ENCODE results near the gene BCL3.
A peak's percentile ranks its signal among the peaks of the same experiment; 100 is the strongest.
"Not testable (repeated sequence)": the region's sequence is repeated elsewhere in the genome, so short reads cannot be mapped to it uniquely, and the experiment has no call there.

Gene BCL3

DNA sequence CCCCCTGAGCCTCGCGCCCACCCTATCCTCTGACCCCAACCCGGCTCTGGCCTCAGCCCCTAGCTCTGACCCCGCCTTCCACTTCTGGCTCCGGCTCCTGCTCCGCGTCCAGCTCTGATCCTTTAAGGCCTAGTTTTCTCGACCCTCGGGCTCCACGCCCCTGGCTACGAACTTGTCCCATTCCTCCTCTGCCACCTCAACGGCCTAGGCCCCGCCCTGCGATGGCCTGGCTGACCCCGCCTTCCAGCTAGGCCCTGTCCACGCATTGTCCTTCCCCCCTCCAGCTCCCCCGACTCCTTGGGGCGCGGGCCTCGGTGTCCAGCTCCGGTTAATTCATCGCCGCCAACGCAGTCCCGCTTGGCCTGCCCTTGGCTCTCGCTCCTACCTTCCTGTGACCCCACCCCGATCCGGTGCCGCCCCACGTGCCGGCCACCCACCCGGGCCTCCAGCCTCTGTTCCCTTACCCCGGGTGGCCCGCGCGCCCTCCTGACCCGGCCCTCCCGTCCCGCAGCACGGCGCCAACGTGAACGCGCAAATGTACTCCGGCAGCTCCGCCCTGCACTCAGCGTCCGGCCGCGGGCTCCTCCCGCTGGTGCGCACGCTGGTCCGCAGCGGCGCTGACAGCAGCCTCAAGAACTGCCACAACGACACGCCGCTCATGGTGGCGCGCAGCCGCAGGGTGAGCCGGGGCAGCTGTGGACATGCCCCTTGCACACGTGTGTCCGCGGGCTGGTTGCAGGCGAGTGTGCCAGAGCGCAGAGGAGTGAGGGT is 9.4 kb downstream of the BCL3 start:
- DNase-seq (ENCODE audit: low read depth): no peak

DNA sequence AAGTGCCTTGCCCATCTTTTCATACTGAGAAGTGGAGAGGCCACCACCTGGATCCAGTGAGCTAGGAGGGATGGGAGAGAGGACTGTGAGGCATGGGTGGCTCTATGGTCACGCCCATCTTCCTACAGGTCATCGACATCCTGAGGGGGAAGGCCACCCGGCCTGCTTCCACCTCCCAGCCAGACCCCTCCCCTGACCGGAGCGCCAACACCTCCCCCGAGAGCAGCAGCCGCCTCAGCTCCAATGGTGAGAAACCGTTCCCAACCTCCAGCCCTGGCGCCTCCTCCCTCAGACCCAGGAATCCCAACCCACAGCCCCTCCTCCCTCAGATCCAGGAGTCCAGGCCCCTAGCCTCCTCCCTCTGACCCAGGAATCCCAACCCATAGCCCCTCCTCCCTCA is 10.1 kb downstream of the BCL3 start:
- DNase-seq (ENCODE audit: low read depth): no peak

DNA sequence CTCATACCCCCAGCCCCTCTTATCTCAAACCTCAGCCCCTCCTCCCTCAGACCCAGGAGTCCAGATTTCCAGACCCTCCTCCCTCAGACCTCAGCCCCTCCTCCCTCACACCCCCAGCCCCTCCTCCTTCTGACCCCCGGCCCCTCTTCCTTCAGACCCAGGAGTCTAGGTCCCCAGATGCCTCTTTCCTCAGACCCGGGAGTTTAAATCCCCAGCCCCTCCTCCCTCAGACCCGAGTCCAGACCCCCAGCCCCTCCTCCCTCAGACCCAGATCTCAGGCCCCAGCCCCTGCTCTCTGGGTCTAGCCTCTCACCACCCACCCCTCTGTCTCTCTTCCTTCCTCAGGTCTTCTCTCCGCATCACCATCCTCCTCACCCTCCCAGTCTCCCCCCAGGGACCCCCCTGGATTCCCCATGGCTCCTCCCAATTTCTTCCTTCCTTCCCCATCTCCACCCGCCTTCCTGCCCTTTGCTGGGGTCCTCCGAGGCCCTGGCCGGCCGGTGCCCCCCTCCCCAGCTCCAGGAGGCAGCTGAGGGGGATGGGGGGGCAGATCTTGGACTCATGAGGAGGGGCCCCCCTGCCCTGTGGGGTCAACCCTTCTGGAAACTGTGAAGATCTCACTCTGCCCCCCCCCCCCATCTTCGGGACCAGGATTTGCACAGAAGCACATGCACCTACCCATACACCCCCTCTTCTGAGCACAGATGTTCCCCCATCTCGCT is 10.7 kb downstream of the BCL3 start:
- no peak for DNase-seq (ENCODE audit: low read depth)

- DNase-seq (ENCODE audit: low read depth): no peak
Measured at GRCh38 chr19:44762038-44762437, 13.5 kb downstream of the BCL3 start.

DNA sequence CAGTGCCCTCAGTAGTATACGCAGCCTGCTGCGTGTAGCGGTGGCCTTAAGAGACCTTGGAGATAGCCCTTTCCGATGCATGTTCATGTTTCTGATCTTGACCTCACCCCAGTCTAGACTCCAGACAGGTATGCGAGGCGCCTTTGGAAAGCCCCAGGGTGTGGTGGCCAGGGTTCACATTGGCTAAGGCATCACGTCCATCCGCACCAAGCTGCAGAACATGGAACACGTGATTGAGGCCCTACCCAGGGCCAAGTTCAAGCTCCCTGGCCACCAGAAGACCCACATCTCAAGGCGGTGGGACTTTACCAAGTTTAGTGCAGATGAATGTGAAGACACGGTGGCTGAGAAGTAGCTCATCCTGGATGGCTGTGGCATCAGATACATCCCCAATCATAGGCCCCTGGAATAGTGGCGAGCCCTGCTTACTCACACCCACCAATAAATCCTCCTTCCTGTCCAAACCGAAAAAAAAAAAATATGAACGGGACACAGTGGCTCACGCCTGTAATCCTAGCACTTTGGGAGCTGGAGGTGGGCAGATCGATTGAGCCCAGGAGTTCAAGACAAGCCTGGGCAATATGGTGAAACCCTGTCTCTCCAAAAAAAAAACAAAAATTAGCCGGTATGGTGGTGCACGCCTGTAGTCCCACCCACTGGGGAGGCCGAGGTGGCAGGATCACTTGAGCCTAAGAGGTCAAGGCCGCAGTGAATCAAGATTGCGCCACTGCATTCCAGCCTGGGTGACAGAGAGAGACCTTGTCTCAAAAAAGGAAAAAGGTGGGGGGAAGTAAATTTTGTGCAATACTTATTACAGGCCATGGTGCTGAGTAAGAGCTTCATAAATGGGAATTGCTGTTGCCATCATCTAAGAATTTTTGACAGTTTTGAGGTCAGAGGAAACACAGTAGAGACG is 16.8 kb downstream of the BCL3 start:
- DNase-seq (ENCODE audit: low read depth): no peak

- no peak for DNase-seq (ENCODE audit: low read depth)
Measured at GRCh38 chr19:44765949-44766335, 17.4 kb downstream of the BCL3 start.

DNA sequence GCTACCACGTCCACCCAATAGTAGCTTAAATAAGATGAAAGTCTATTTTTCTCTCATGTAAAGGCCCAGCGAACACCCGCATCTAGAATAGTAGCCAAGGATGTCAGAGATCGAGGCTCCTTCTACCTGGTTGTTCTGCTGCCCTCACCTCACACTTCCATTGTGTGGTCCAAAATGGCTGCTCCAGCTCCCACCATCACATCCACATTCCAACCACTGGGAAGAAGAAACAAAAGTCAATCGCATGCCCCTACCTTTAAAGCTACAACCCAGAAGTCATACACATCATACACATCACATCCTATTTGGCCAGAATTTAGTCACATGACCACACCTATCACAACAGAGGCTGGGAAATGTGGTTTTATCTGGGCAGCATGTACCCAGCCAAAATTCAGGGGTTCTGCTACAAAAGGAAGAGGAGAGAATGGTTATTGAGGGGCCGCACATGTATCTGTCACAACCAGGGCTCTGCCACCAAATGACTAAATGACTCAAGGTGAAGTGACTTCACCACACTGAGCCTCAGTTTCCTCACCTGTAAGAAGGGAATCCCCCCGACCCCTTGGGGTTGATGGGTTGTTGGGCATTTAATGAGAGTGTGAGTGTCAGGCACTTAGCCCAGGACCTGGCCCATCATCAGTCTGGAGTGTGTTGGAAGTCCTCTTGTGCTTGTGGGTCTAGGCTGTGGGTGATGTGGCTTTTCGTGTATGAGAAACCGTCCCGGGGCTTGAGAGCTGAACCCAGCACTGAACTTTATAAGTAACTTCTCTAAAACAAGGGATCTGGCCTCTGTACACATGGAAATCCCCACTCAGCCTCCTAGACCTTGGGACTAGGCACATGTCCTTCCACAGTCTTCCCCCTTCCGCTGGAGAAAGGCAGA is 19.0 kb downstream of the BCL3 start:
- no peak for DNase-seq (ENCODE audit: low read depth)

- peak; percentile 94 for DNase-seq (ENCODE audit: low read depth)
Measured at GRCh38 chr19:44770550-44771257, 22.2 kb downstream of the BCL3 start.

GRCh38 chr19:44772144-44772543 is 23.6 kb downstream of the BCL3 start:
- not testable (repeated sequence) for DNase-seq (ENCODE audit: low read depth)

- no peak for DNase-seq (ENCODE audit: low read depth)
Measured at GRCh38 chr19:44772959-44773358, 24.5 kb downstream of the BCL3 start.

GRCh38 chr19:44775676-44776240 is 27.2 kb downstream of the BCL3 start:
- no peak for DNase-seq (ENCODE audit: low read depth)

GRCh38 chr19:44776402-44777096 is 28.0 kb downstream of the BCL3 start:
- no peak for DNase-seq (ENCODE audit: low read depth)

DNA sequence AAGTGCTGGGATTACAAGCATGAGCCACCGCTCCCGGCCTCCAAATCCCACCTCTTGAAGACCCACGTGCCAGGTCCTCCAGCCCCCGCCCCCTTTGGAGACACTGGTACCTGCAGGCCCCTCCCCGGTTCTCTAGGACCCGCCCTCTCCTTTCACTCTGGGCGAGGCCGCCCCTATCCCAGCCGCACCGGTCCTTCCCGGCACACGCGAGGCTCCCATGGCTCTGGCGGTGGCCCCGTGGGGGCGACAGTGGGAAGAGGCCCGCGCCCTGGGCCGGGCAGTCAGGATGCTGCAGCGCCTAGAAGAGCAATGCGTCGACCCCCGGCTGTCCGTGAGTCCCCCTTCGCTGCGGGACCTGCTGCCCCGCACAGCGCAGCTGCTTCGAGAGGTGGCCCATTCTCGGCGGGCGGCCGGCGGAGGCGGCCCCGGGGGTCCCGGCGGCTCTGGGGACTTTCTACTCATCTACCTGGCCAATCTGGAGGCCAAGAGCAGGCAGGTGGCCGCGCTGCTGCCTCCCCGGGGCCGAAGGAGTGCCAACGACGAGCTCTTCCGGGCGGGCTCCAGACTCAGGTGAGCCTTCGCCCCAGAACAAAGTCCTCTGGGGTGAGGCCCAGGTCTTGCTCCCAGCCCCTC is 29.3 kb downstream of the BCL3 start, which contains the start of gene CBLC:
CBLC (plus strand) TSS at position 176 of the 633 bp plus-strand sequence; CDS start at position 218, 42 bp downstream.
- DNase-seq (ENCODE audit: low read depth): no peak

DNA sequence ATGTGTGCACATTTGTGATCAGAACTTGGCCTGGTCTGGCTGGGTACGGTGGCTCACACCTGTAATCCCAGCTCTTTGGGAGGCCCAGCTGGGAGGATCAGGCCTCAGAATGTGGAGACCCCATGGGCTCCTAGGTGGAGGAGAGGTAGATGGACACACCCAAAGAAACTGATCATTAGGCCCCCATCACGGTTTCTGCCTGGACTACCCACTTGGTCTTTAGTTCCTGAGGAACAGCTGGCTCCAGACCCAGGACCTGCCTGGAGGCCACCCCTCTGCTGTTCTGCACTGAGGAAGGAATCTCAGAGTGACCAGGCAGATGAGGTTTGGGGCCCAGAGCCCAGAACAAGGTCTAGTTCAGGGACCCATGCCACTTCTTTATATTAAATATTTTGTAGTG is 30.6 kb downstream of the BCL3 start:
- no peak for DNase-seq (ENCODE audit: low read depth)

- not testable (repeated sequence) for DNase-seq (ENCODE audit: low read depth)
Measured at GRCh38 chr19:44781694-44782093, 33.2 kb downstream of the BCL3 start.

DNA sequence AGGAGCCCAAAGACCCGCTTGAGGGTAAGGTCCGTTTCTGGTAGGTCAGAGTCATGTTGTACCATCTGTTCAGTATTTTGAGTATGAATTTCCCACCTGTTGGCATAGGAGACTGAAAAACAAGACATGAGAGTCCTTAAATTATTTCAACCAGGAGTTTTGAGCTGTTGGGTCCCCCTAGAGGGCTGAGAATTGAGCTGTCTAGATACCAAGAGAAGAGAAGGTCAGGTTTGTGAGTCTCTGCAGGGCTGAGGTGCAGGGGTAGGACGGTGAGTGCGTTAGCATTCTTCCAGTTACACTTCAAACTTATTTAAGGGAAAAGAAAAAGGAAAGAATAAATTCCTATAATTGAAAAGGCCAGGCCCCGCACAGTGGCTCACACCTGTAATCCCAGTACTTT is 34.2 kb downstream of the BCL3 start:
- no peak for DNase-seq (ENCODE audit: low read depth)

GRCh38 chr19:44783545-44783944 is 35.0 kb downstream of the BCL3 start:
- no peak for DNase-seq (ENCODE audit: low read depth)

DNA sequence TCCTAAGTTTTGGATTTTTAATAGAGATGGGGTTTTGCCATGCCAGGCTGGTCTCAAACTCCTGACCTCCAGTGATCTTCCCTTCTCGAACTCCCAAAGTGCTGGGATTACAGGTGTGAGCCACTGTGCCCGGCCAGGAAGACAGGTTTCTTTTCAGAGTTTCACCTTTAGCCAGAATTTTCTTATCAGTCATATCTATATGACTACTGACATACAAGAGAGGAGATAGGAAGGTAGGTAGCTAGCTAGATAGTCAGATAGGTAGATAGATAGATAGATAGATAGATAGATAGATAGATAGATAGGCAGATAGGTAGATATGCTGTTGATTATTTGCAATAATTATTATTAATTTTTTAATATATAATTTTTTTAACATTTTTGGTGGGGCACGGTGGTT is 36.8 kb downstream of the BCL3 start:
- no peak for DNase-seq (ENCODE audit: low read depth)

- DNase-seq (ENCODE audit: low read depth): no peak
Measured at GRCh38 chr19:44785993-44786392, 37.5 kb downstream of the BCL3 start.
